Stimulated activated CD8-positive, alpha-beta memory T cell treated with anti-CD3 and anti-CD28 coated beads, Interleukin-7, amount 100 ng/mL, for 48 hours (primary cell): ENCODE measurements around the gene TMEM127.
"Not testable (repeated sequence)": the region's sequence is repeated elsewhere in the genome, so short reads cannot be mapped to it uniquely, and the experiment has no call there.

Experiments
- DNase-seq, 2 donors: peaks; one replicate each; pipeline ENCODE4 v3.0.0-alpha.2; 2020; ENCODE audit warnings: low read depth in 1 of 2; ENCODE audit errors: extremely low read depth in 1 of 2

TMEM127 gene

GRCh38 chr2:96243843-96244242 is 22.0 kb downstream of the TMEM127 start:
- no peak for DNase-seq

DNA sequence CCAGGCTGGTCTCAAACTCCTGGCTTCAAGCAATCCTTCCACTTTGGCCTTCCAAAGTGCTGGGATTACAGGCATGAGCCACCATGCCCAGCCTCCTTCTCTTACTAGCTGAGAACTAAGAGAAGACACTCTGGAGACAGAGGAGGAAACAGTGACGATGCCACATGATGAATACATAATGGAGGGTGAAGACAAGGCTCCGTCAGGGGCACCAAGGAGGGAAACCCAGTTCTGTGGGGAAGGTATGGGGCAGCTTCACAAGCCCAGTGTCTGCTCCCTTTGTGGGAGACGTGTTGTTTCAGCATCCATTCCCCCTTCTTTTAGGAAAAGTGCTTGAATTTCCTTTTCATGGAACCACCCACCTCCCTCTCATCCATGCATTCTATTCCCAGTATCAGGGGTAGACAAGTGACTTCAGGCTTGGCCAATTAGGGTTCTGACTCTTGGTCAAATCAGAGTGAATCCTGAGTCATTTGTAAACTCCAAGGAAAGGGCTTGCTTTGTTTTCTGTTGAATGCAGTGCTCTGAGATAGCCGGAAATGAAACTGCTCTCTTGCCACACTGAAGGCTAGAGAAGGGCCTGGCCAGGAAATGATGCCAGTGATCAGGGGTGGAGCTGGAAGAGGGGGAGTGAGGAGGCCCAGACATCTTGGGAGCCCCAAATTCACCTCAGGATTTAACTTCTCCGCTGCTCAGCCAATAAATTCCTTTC is 23.7 kb downstream of the TMEM127 start:
- DNase-seq, result peak; percentile 27 to 72

DNA sequence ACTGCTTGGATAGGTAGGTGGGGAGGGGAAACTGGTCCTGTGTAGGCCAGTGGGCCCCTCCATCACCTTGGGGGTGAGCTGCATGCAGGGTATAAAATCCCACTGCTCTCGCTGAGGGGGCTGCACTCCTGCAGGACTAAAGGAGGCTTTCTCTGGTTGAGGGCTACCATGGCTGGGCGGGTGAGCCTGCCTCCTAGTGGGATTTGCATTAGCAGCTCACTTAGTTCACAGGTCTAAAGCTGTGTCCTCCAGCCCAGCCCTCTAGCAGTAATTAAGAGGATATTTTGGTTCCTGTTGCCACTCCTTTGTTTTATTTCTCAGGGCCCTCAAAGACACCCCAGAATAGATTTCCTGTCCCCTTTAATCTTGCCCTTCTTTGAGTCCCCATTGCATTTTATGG is 24.6 kb downstream of the TMEM127 start:
- DNase-seq, result no peak

GRCh38 chr2:96240341-96241038 is 25.3 kb downstream of the TMEM127 start:
- no peak for DNase-seq

- DNase-seq, result no peak
These were observed 26.0 kb downstream of the TMEM127 start for GRCh38 chr2:96239745-96240264.

DNA sequence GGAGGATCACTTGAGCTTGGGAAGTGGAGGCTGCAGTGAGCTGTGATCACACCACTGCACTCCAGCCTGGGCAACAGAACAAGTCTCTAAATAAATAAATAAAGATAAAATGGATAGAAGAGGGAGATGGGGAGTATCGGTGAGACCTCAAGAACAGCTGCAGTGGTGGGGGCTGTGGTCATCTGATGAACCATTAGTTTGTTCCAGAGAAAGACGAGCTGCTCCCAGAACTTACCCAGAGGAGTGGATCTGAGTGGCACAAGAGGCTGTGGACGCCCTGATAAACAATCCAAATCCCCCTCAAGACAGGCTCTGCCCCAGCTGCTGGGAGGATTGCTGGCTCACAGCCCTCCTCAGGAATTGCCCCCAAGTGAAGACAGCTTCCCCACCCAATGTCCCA is 26.7 kb downstream of the TMEM127 start:
- no peak for DNase-seq

DNA sequence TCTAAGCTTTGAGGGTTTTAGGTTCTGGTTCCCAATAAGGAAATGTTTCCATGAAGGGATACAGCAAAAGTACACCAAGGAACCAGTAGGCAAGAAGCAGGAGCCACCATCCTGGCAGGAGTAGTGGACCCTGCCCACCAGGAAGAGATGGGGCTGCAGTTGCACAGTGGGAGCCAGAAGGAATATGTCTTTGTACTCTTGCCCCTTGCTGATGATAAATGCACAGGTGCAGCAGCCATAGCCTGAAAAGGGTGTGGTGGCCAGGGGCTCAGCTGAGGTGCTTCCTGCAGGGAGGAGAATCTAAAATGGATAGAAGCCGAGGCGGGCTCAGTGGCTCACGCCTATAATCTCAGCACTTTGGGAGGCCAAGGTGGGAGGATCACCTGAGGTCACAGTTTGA is 27.5 kb downstream of the TMEM127 start:
- DNase-seq, result no peak

- no peak for DNase-seq
These were observed 28.9 kb downstream of the TMEM127 start for GRCh38 chr2:96236882-96237281.

DNA sequence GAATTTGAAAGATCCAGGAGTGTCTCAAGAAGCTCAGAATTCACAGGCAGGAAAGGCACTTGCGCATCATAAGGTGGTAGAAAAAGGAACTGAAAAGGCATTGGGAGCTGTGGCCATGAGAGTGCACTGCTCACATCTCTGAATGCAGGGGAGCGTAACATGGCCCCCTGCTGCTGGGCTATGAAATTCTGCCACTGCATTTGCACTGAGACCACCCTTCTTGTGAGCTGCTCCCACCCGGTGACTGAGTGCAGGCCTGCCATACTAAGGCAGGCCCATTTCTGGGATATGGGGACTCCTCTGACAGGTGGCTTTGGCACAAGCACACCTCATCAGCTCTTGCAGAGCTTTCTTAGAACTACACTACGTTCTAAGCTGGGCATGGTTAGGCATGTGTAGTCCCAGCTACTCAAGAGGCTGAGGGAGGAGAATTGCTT is 31.9 kb downstream of the TMEM127 start:
- no peak for DNase-seq

- DNase-seq, result no peak
These were observed 32.4 kb downstream of the TMEM127 start for GRCh38 chr2:96233436-96233835.

- no peak for DNase-seq
These were observed 34.5 kb downstream of the TMEM127 start for GRCh38 chr2:96231316-96231715.

GRCh38 chr2:96225016-96225533 is 40.7 kb downstream of the TMEM127 start:
- no peak for DNase-seq

GRCh38 chr2:96221106-96221505 is 44.7 kb downstream of the TMEM127 start:
- not testable (repeated sequence) for DNase-seq

- not testable (repeated sequence) for DNase-seq
These were observed 45.8 kb downstream of the TMEM127 start for GRCh38 chr2:96219959-96220358.

DNA sequence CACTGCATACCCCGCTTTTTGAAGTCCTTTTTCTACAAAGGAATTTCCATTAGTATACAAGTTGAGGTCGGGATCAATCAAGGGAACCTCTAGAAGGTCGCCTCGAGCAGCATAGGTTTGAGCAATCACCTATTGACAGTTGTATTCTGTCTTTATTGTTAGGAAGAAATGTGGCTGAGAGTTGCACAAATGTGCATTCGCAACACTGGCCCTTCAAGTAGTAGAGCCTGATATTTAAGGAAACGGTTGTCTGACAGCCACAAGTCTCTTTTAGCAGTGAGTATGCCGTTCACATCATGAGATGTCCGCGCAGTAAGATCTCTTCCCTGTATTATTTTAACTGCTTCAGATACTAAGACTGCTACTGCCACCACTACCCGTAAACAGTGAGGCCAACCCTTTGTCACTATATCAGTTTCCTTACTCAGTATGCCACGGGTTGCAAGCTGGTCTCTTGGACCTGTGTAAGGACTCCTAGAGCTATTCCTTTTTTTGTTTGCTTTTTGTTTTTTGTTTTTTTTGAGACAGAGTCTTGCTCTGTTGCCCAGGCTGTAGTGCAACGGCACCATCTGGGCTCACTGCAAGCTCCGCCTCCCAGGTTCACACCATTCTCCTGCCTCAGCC is 47.2 kb downstream of the TMEM127 start:
- no peak for DNase-seq

- no peak for DNase-seq
These were observed 51.2 kb downstream of the TMEM127 start for GRCh38 chr2:96214554-96214953.

GRCh38 chr2:96213379-96213778 is 52.4 kb downstream of the TMEM127 start:
- no peak for DNase-seq

DNA sequence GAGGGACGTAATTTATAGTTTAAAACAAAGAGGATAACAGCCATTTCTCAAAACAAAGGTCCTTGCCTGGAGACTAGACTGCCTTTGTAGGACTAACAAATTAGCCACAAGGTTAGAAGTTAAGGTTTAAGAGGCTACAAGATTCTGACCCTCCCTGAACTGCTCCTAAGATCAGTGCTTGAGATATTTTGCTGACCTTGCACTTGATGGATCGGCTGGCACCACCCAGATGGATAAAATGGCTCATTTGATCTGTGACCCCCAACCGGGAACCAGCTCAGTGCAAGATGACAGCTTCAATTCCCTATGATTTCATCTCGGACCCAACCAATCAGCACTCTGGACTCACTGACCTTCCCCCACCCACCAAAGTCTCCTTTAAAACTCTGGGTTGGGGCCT is 53.5 kb downstream of the TMEM127 start:
- DNase-seq, result no peak

DNA sequence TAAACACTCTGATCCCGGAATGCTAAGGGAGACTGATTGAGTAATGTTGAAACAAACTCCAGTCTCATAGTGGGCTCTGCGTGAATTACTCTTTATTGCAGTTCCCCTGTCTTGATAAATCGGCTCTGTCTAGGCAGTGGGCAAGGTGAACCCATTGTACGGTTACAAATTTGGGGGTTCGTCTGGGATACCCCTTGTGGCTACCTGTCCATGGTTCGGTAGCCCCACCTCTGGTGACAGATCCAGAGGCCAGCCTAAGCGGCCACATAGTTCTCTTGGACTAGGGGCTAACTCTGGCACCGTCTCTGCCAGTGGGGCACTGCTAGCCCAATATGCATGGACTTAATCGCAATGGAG is 56.1 kb downstream of the TMEM127 start:
- DNase-seq, result no peak

GRCh38 chr2:96209011-96209728 is 56.6 kb downstream of the TMEM127 start:
- DNase-seq, result no peak
